HEK293 (cell line): ENCODE results near the gene PGP.

Source experiments
- CTCF ChIA-PET: fragments of 350-600 bp; formaldehyde crosslinking; extraction: SDS; loops from one replicate; lab custom pipeline; 2021; ENCODE audit warnings: antibody characterized with exemption; lab: Yijun Ruan, JAX
- POLR2A ChIA-PET: fragments of 300-600 bp; formaldehyde crosslinking; extraction: SDS; loops from one replicate; lab custom pipeline; 2020; ENCODE audit warnings: antibody characterized with exemption, inconsistent platforms; lab: Yijun Ruan, JAX
- H3K27ac ChIP-seq: fragments of 200-500 bp; sonication (Bioruptor generic); 2 replicates; pipeline ENCODE4 v1.5.1; 2014; ENCODE audit warnings: low read depth, low read length, control low read depth, inconsistent platforms; ENCODE audit errors: extremely low read depth
- H3K36me3 ChIP-seq, 2 experiments: fragments of 200-500 bp in 1 of 2; sonication (Bioruptor generic) in 1 of 2; 1 replicate in 1 of 2; 2 replicates in 1 of 2; pipeline ENCODE4 v1.5.1; 2014 to 2017; ENCODE audit warnings: inconsistent platforms in 2 of 2, low read length in 2 of 2; ENCODE audit not compliant: control insufficient read depth in 2 of 2, insufficient read depth in 1 of 2
- H3K4me1 ChIP-seq: fragments of 200-500 bp; sonication (Bioruptor generic); 2 replicates; pipeline ENCODE4 v1.5.1; 2014; ENCODE audit warnings: mild to moderate bottlenecking, low read length, inconsistent platforms; ENCODE audit not compliant: control insufficient read depth, insufficient read depth
- H3K4me3 ChIP-seq: 2 replicates; pipeline ENCODE4 v1.5.1; 2011; ENCODE audit warnings: low read depth, mild to moderate bottlenecking, control low read depth, low read length, moderate library complexity
- H3K9me3 ChIP-seq: fragments of 200-500 bp; sonication (Bioruptor generic); 2 replicates; pipeline ENCODE4 v1.5.1; 2014; ENCODE audit warnings: low read depth, low read length, inconsistent platforms; ENCODE audit not compliant: control insufficient read depth, insufficient read depth
- BCL11A ChIP-seq: fragments of 450-650 bp; formaldehyde crosslinking; IDR thresholded peaks from 2 replicates; pipeline ENCODE4 v1.5.1; 2016; ENCODE audit warnings: low read depth, missing biosample characterization, missing genetic modification characterization
- BCL11B ChIP-seq: fragments of 450-650 bp; formaldehyde crosslinking; IDR thresholded peaks from 2 replicates; pipeline ENCODE4 v1.5.1; 2016; ENCODE audit warnings: low read depth, missing biosample characterization, missing genetic modification characterization
- GFI1B ChIP-seq: fragments of 450-650 bp; formaldehyde crosslinking; IDR thresholded peaks from 2 replicates; pipeline ENCODE4 v1.5.1; 2016; ENCODE audit warnings: missing biosample characterization, missing genetic modification characterization
- IKZF3 ChIP-seq: fragments of 450-650 bp; IDR thresholded peaks from 2 replicates; pipeline ENCODE4 v1.5.0; 2018; ENCODE audit warnings: missing biosample characterization, mild to moderate bottlenecking, missing genetic modification characterization, moderate library complexity
- KLF7 ChIP-seq: fragments of 450-650 bp; formaldehyde crosslinking; IDR thresholded peaks from 2 replicates; pipeline ENCODE4 v1.5.1; 2016; ENCODE audit warnings: missing biosample characterization, missing genetic modification characterization, borderline replicate concordance
- KLF8 ChIP-seq: fragments of 450-650 bp; formaldehyde crosslinking; IDR thresholded peaks from 2 replicates; pipeline ENCODE4 v1.5.1; 2016; ENCODE audit warnings: missing biosample characterization, missing genetic modification characterization
- MYNN ChIP-seq: fragments of 450-650 bp; formaldehyde crosslinking; IDR thresholded peaks from 2 replicates; pipeline ENCODE4 v1.5.1; 2016; ENCODE audit warnings: missing biosample characterization, missing genetic modification characterization, borderline replicate concordance
- PATZ1 ChIP-seq: fragments of 450-650 bp; formaldehyde crosslinking; IDR thresholded peaks from 2 replicates; pipeline ENCODE4 v1.5.1; 2016; ENCODE audit warnings: missing biosample characterization, missing genetic modification characterization
- TRIM28 ChIP-seq: IDR thresholded peaks from 2 replicates; pipeline ENCODE4 v1.6.1; 2011; ENCODE audit warnings: low read length, control low read depth, borderline replicate concordance
- ZNF10 ChIP-seq: fragments of 450-650 bp; formaldehyde crosslinking; IDR thresholded peaks from 2 replicates; pipeline ENCODE4 v1.5.1; 2017; ENCODE audit warnings: missing biosample characterization, missing genetic modification characterization
- ZNF133 ChIP-seq: fragments of 450-650 bp; formaldehyde crosslinking; IDR thresholded peaks from 2 replicates; pipeline ENCODE4 v1.5.1; 2016; ENCODE audit warnings: missing biosample characterization, missing genetic modification characterization
- ZNF157 ChIP-seq: fragments of 450-650 bp; formaldehyde crosslinking; IDR thresholded peaks from 2 replicates; pipeline ENCODE4 v1.5.1; 2016; ENCODE audit warnings: missing biosample characterization, missing genetic modification characterization
- ZNF211 ChIP-seq: fragments of 450-650 bp; formaldehyde crosslinking; IDR thresholded peaks from 2 replicates; pipeline ENCODE4 v1.5.1; 2016; ENCODE audit warnings: low read depth, missing biosample characterization, missing genetic modification characterization
- ZNF311 ChIP-seq: fragments of 450-650 bp; formaldehyde crosslinking; IDR thresholded peaks from 2 replicates; pipeline ENCODE4 v1.5.1; 2017; ENCODE audit warnings: missing biosample characterization, missing genetic modification characterization, borderline replicate concordance
- ZNF341 ChIP-seq: fragments of 450-650 bp; formaldehyde crosslinking; IDR thresholded peaks from 2 replicates; pipeline ENCODE4; 2016; ENCODE audit warnings: low read depth, missing biosample characterization, missing genetic modification characterization
- ZNF600 ChIP-seq: fragments of 450-650 bp; formaldehyde crosslinking; IDR thresholded peaks from 2 replicates; pipeline ENCODE4 v1.5.1; 2016; ENCODE audit warnings: missing biosample characterization, missing genetic modification characterization
- ZNF639 ChIP-seq: fragments of 450-650 bp; formaldehyde crosslinking; IDR thresholded peaks from 2 replicates; pipeline ENCODE4 v1.5.1; 2016; ENCODE audit warnings: missing biosample characterization, missing genetic modification characterization
- ZNF645 ChIP-seq: fragments of 450-650 bp; formaldehyde crosslinking; IDR thresholded peaks from 2 replicates; pipeline ENCODE4; 2016; ENCODE audit warnings: missing biosample characterization, missing genetic modification characterization
- ZNF658 ChIP-seq: fragments of 450-650 bp; formaldehyde crosslinking; IDR thresholded peaks from 2 replicates; pipeline ENCODE4; 2016; ENCODE audit warnings: missing biosample characterization, missing genetic modification characterization
- ZNF670 ChIP-seq: fragments of 450-650 bp; formaldehyde crosslinking; IDR thresholded peaks from 2 replicates; pipeline ENCODE4 v1.5.1; 2016; ENCODE audit warnings: missing biosample characterization, missing genetic modification characterization, low read depth
- ZNF692 ChIP-seq: fragments of 450-650 bp; formaldehyde crosslinking; IDR thresholded peaks from 2 replicates; pipeline ENCODE4 v1.5.1; 2016; ENCODE audit warnings: missing biosample characterization, missing genetic modification characterization
- ZSCAN4 ChIP-seq: fragments of 450-650 bp; formaldehyde crosslinking; IDR thresholded peaks from 2 replicates; pipeline ENCODE4 v1.5.1; 2017; ENCODE audit warnings: missing biosample characterization, missing genetic modification characterization

The PGP gene

GRCh38 chr16:2235234-2235651 lies 20.6 kb upstream of the PGP start:
- Histone ChIP-seq H3K27ac (no peak overlapping the region), H3K9me3 (no peaks in the 10 kb centered on the region), H3K4me3 (no peak overlapping the region), H3K4me1 (peaks cover 4% of the 10 kb centered on the region; the same call in 1 of the 2 replicates), H3K36me3 (peaks cover 0 to 68% of the 10 kb centered on the region in 2 experiments; a peak in 2 of 3 replicates)
- CTCF ChIA-PET = no interaction called here
- POLR2A ChIA-PET = interaction anchor here (0.6 to 5.3 kb wide), 4 partner anchors 9 to 20 kb away, joined by 3 to 48 read pairs (median 10); partner anchors contain the start of genes ECI1 and PGP
- TF ChIP-seq BCL11A (tag by site-specific recombination) (no peak), ZNF600 (peak; percentile 67), KLF7 (tag by site-specific recombination) (no peak), GFI1B (tag by site-specific recombination) (no peak), TRIM28 (no peak), ZNF133 (tag by site-specific recombination) (no peak), ZNF10 (0 out of 2 replicates have a peak, but pooled peaks have one; percentile 3), BCL11B (tag by site-specific recombination) (peak; percentile 0; the same call in 1 of the 2 replicates), ZNF311 (tag by site-specific recombination) (no peak), ZNF341 (peak; percentile 4; the same call in 1 of the 2 replicates)

GRCh38 chr16:2234813-2235170 lies 20.2 kb upstream of the PGP start:
- H3K4me1 ChIP-seq = peaks cover 4% of the 10 kb centered on the region; the same call in 1 of the 2 replicates
- H3K4me3 ChIP-seq = no peak overlapping the region
- ChIA-PET CTCF (no interaction called here), POLR2A (interaction anchor here (0.6 to 0.8 kb wide), 2 partner anchors 20 to 80 kb away, joined by 3 to 4 read pairs; partner anchors contain the start of genes PGP and TRAF7)
- H3K36me3 ChIP-seq = peaks cover 0 to 71% of the 10 kb centered on the region in 2 experiments; a peak in 1 of 3 replicates
- no peaks in the 10 kb centered on the region for H3K9me3 ChIP-seq
- TF ChIP-seq ZNF211 (tag by site-specific recombination) (no peak), BCL11B (tag by site-specific recombination) (0 out of 2 replicates have a peak, but pooled peaks have one; percentile 24), ZNF341 (peak; percentile 70), PATZ1 (tag by site-specific recombination) (peak; percentile 43)
- H3K27ac ChIP-seq = no peak overlapping the region

- peaks cover 4% of the 10 kb centered on the region; the same call in 1 of the 2 replicates for H3K4me1 ChIP-seq
- H3K9me3 ChIP-seq = no peaks in the 10 kb centered on the region
- CTCF ChIA-PET = no interaction called here
- POLR2A ChIA-PET = interaction anchor here (0.8 to 1.2 kb wide), 2 partner anchors 17 to 79 kb away, joined by 3 to 4 read pairs; partner anchors contain the start of genes ECI1 and TRAF7
- H3K4me3 ChIP-seq = no peak overlapping the region
- no peak overlapping the region for H3K27ac ChIP-seq
- H3K36me3 ChIP-seq = peaks cover 0 to 71% of the 10 kb centered on the region in 2 experiments; a peak in 1 of 3 replicates
- TF ChIP-seq ZNF645 = no peak
- no peak for TF ChIP-seq ZNF670 (tag by site-specific recombination)
- TF ChIP-seq IKZF3 (tag by site-specific recombination) = no peak
- no peak for TF ChIP-seq ZNF658 (tag by site-specific recombination)
- no peak for TF ChIP-seq KLF8 (tag by site-specific recombination)
- no peak for TF ChIP-seq ZNF157 (tag by site-specific recombination)
- no peak for TF ChIP-seq MYNN (tag by site-specific recombination)
- TF ChIP-seq ZSCAN4 (tag by site-specific recombination) = no peak
- TF ChIP-seq ZNF692 (tag by site-specific recombination) = peak; percentile 63; the same call in 1 of the 2 replicates
- TF ChIP-seq ZNF639 (tag by site-specific recombination) = no peak
Measured at GRCh38 chr16:2233872-2234812, 19.5 kb upstream of the PGP start.
